Cardiac fibroblast (primary cell): ENCODE results near the gene RHEBL1.

Experiments used
- DNase-seq, 2 donors: peaks; one replicate each; pipeline versions ENCODE4 v3.0.0 to v3.0.0-alpha.2; 2010; ENCODE audit warnings: low read depth in 2 of 2
- H3K4me3 ChIP-seq, 2 donors: replicated peaks in 1 of 2; 1 replicate in 1 of 2; 2 replicates in 1 of 2; pipeline ENCODE4 v1.5.1; 2011; ENCODE audit warnings: low read depth in 2 of 2, low read length in 2 of 2, mild to moderate bottlenecking in 2 of 2, moderate library complexity in 1 of 2
- TF ChIP-seq, protein P1 (sequence below): IDR thresholded peaks from one replicate; pipeline ENCODE4 v1.5.1; 2011; ENCODE audit warnings: low read depth, mild to moderate bottlenecking, low read length, inconsistent platforms

RHEBL1 gene

DNA sequence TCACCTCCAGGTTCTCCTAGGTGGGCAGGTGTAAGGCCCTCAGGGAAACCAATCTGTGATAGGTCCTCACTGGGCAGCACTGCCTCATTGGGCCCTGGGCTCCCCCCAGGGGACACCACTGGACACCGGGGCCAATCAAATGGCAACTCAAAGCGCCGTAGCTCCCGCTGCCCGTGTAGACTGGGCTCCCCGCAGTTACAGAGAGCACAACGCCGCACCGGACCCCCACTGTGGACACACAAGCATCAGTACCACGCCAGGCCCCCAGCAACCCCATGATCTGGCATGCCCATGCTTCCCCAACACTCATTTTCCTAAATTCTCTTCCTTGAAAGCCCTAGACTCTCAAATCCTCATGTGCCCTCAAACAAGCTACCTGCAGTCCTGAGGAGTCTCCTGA lies 15.3 kb downstream of the RHEBL1 start:
- H3K4me3 ChIP-seq, result no peak overlapping the region
- TF ChIP-seq, protein P1, sequence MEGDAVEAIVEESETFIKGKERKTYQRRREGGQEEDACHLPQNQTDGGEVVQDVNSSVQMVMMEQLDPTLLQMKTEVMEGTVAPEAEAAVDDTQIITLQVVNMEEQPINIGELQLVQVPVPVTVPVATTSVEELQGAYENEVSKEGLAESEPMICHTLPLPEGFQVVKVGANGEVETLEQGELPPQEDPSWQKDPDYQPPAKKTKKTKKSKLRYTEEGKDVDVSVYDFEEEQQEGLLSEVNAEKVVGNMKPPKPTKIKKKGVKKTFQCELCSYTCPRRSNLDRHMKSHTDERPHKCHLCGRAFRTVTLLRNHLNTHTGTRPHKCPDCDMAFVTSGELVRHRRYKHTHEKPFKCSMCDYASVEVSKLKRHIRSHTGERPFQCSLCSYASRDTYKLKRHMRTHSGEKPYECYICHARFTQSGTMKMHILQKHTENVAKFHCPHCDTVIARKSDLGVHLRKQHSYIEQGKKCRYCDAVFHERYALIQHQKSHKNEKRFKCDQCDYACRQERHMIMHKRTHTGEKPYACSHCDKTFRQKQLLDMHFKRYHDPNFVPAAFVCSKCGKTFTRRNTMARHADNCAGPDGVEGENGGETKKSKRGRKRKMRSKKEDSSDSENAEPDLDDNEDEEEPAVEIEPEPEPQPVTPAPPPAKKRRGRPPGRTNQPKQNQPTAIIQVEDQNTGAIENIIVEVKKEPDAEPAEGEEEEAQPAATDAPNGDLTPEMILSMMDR, result no peak
- no peak for DNase-seq

DNA sequence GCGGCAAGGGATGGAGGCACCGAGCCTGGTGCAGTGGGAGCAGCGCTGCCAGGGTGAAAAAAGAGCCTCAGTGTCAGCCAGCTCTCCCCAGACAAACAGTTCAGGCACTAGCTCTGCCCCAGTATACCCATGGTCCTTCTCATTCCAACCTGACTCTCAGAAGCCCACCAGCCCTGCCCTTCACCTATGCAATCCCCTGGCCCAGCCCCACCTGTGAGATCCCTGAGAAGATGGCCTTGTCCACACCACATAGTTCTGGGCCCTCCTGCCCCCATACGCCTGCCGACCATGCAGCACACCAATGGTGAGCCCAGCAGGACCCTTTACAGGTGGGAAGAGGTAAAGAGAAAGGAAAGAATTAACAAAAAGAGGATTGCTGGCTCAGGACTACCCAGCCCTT lies 15.7 kb downstream of the RHEBL1 start:
- H3K4me3 ChIP-seq, result no peak overlapping the region
- TF ChIP-seq, protein P1, result no peak
- DNase-seq, result no peak

DNA sequence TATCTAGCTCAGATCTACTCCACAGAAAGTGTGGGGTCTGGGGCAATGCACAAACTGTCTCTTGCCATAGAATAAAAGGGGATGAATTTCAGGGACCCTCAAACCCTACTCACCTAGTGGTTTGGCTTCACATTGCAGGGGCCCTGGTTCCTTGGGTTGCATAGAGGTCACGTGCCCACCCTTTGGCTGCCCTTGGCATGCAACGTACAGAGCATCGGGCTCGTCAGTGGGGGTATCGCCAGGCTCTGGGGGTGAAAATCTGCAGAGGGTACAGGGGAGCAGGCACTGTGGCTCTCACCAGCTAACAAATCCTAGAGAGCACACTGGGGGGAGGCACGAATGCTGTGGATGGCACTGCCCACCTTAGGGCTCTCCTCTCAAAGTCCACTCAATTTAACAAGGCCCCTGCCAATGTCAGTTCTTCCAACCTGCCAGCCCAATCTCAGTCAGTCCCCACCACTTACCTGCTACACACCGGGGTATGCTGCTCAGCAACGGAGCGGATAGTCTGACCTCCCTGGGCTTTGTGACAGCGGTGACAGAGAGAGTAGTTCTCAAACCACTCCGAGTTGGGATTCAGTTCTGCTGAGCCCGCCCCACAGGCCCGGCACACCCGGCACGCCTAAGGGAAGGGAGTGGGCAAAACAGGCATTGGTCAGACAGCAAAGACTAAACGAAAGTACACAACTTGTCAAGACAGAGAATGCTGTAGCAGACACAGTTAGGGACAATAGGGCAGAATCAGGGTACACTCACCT lies 17.1 kb downstream of the RHEBL1 start:
- DNase-seq, result no peak
- TF ChIP-seq, protein P1, result no peak
- no peak overlapping the region for H3K4me3 ChIP-seq

DNA sequence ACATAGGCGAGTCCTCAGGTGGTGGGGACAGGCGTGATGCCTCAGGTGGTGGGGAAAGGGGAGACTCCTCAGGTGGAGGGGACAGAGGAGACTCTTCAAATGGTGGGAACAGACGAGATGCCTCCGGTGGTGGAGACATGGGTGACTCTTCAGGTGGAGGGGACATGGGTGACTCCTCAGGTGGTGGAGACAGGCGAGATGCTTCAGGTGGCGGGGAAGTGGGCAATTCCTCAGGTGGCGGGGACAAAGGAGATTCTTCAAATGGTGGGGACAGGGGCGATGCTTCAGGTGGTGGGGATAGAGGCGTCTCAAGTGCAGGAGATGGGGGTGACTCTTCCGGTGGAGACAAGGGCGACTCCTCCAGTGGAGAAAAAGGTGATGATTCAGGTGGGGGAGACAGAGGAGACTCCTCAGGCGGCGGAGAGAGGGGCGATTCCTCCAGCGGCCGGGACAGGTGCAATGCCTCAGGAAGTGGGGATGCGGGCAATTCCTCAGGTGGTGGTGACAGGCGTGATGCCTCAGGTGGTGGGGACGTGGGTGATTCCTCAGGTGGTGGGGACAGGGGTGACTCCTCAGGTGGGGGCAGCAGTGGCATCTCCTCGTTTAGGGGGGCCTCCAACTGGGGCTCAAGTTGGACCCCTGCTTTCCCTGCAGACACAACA lies 17.9 kb downstream of the RHEBL1 start:
- no peak for DNase-seq
- TF ChIP-seq, protein P1, result no peak
- H3K4me3 ChIP-seq, result no peak overlapping the region

DNA sequence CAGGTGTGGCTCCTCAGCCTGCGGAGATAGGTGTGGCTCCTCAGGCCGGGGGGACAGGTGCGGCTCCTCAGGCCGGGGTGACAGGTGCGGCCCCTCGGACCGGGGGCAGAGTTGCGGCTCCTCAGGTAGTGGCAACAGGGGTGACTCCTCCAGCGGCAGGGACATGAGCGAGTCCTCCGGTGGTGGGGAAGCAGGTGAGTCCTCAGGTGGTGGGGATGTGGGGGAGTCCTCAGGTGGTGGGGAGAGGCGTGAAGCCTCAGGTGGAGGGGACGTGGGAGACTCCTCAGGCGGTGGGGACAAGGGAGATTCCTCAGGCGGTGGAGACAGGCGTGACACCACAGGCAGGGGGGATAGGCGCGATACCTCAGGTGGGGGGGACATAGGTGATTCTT lies 18.4 kb downstream of the RHEBL1 start:
- TF ChIP-seq, protein P1, result no peak
- no peak for DNase-seq

DNA sequence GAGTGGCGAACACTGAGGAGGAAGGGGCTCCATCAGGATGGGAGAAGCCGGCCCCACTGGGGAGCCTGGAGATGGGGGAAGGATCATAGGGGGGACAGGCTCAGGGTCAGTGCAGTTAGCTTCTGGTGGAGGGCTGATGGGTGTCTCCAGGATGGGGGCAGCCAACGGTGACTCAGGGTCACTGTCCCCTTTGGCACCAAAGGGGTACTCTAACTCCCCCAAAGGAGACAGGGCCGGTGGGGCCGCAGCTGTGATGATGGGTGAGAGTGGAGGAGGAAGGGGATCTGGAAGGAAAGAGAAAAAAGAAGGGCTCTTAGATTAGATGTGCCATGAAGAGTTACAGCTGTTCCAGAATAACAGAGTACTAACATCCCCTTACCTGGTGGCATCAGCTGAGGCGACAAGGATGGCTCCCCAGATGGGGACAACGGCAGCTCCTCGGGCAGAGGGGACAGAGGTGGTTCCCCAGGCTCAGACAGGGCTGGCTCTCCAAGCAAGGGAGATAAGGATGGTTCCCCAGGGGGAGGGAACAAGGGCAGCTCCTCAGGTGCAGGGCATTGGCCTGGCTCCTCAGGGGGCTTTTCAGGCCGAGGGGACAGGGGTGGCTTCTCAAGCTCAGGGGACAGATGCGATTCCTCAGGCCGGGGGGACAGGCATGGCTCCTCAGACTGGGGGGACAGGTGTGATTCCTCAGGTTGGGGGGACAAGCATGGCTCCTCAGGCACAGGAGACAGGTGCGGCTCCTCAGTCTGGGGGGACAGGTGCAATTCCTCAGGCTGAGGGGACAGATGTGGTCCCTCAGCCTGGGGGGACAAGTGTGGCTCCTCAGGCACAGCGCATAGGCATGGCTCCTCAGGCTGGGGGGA lies 19.0 kb downstream of the RHEBL1 start:
- no peak overlapping the region for H3K4me3 ChIP-seq
- no peak for DNase-seq
- TF ChIP-seq, protein P1, result no peak

More for the DNA sequence above, 18.4 kb downstream of the RHEBL1 start:
- no peak overlapping the region for H3K4me3 ChIP-seq
